ENCODE measurements around the gene FAHD1.

The FAHD1 gene
- 12.9 to 23.2 (median 13.5) reads per million in 4 experiments for total RNA-seq

DNA sequence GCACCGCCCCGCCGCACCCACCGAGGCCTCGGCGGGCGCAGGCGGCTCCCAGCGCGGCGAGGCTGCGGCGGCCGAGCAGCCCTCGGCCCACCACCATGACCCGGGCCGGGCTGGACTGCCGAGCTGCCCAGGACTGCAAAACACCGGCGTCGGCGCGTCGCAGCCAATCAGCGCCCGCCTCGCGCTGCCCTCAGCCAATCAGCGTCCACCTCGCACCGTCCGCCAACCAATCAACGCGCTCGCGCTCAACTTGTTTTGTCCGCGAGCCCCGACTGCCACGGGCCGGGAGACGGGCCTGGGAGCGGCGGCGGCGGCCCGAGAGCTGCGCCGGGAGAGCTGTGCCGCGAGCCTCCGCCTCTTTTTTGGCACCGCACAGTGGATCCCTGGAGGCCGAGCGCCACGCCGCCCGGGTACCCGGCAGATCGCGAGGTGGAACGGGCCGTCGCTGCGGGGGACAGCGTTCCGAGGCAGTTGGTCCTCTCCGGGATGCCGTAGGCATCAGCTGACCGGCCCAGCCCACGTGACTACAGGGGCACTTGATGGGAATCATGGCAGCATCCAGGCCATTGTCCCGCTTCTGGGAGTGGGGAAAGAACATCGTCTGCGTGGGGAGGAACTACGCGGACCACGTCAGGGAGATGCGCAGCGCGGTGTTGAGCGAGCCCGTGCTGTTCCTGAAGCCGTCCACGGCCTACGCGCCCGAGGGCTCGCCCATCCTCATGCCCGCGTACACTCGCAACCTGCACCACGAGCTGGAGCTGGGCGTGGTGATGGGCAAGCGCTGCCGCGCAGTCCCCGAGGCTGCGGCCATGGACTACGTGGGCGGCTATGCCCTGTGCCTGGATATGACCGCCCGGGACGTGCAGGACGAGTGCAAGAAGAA, at the start of gene FAHD1, which contains the start of gene HAGH:
FAHD1 (plus strand) TSS at position 516 of the 883 bp plus-strand sequence; CDS start at position 549, 33 bp downstream.
HAGH (minus strand) TSS at position 135 of the 883 bp plus-strand sequence; CDS start at position 97, 38 bp downstream.
- DNase-seq: peak; percentile 80

DNA sequence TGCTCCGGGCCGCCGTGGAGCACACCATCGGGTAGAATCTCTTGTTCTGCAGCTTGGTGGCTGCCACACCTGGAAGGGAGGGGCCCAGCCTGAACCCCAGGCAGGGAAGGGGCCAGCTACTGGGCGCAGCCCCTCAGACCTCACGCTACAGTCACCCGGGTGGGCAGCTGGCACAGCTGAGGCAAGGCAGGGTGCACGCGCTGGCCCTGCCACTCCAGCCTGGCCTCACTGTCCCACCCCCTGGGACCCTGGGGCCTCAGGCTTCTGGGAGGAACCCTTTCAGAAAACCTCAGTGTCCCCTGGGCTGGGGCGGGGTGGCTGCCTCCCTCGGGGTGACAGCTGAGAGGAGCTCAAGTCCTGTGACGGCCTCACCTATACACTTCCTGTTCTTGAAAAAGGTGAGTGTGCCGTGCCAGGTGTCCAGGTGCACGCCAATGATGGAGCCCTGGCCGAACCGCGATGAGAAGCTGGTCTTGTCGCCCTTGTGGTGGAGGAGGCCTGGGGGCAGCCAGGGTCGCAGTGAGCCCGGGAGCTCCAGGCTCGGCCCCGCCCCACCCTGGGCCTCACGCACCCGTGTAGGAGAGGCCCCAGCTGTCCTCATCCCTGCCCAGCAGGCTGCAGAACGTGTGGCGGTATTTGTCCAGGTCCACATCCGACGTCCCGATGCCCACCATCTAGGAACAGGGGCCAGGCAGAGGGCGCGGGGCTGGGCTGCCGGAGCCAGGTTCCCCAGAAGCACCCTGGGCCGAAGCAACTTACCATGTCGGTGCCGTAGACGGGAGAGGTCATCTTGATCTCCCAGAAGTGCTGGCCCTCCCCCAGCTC, 49.4 kb upstream of the FAHD1 start:
- DNase-seq: no peak

DNA sequence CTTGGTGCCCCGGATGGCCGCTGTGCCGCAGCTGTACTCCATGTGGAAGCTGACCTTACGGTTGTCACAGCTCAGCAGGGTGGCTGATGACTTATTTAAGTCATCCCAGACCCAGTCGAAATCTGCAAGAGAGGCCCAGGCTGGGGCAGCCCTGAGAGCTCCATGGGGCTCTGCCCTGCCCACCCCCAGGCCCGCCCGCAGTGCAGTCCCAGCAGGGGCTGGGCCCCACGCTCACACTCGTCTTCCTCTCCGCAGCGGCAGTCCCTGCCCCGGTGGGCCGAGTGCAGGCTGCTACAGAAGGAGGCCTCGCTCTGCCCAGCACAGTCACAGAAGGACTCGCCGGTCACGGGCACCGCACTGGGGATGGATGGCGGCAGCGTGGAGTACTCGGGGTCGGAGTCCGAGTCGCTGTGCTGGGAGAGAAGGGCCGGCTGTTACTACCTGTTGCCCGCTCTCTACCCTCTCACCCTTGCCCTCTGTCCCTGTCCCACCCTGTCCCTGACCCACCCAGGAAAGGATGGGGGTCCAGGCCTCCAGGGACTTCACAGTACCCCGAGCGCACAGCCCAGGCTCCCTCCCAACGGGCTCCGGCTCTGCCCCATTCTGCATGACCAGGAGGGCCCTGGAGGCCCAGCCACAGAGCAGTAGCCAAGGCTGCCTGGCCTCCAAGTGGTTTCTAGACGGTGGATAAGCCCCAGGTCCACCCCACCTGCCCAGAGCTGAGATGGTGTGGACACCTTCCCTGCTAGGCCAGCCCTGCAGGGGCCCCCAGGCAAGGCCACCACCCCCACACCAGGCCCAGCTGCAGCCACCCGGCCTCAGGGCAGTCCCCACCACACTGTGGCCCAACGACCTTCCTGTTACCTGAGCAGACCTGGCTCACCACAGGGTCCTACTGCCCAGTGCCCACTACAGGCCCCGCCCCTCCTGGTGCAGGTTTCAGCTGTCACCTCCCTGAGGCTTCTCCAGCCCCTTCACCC, 48.5 kb upstream of the FAHD1 start:
- no peak for DNase-seq

DNA sequence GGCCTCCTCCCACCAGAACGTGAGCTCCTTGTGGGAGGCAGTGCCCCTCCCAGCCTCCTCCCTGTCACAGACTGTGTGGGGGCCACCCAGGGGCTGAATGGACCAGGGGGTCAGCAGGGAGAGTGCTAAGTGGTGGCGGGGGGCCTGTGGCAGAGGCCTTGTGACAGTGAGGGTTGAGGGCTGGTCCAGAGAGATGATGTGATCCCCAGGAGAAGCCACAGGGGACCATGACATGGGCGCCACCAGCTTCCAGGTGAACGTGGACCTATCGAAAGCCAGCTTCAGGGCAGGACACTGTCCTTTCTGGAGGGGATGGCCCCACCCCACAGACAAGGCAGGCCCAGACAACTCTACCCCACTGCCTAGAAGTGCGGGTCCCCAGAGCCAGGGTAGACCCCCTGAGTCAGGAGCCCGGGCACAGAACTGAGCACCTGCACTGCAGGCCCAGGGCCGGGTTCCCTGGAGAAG, 47.7 kb upstream of the FAHD1 start:
- DNase-seq: no peak

DNA sequence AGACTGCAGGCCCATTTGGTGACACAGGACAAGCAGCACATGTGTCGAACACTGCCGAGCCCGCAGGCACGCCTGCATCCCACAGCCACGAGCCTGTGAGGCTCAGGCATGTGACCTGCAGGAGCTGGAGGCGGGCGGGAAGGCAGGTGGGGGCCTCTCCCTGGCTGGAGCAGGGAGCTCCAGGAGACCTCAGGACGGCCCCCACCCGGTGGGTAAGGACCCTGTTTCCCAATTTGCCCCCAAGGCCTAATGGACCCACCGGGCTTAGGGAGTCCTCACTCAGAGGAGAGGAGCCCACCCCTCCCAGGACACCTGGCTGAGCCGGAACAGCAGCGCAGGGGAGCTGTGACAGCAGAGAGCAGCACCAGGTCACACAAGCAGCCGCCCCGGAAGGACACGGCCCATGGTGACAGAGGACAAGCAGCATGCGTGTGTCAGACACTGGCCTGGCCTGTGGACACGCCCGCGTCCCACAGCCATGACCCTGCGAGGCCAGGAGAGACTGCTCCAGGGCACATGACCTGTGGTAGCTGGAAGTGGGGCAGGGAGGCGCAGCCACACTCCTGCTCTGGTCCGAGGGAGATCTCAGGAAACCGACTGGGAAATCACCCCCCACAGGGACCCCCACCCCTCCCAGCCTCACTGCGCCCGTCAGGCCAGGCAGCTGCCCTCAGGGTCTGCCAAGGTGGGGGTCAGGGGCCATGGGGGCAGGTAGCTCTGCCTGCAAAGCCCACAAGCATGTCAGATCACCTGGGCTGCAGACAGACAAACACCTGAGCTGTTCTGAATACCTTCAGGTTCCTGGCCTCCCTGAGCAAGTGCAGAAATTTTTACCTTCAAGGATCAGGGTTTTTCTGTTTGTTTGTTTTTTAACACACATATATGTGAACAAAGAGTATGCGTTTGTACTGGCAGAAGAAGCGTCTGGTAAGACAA, 47.0 kb upstream of the FAHD1 start:
- no peak for DNase-seq

DNA sequence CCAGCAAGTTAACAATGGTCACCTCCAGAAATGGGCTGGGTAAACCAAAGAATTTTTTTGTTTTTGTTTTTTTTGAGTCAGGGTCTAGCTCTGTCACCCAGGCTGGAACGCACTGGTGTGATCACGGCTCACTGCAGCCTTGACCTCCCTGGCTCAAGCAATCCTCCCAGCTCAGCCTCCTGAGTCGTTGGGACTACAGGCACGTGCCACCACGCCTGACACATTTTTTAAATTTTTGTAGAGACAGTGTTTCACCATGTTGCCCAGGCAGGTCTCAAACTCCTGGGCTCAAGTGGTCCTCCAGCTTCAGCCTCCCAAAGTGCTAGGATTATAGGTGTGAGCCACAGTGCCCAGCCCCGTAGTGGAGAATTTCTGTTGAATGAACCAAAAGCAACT, 46.3 kb upstream of the FAHD1 start:
- no peak for DNase-seq

DNA sequence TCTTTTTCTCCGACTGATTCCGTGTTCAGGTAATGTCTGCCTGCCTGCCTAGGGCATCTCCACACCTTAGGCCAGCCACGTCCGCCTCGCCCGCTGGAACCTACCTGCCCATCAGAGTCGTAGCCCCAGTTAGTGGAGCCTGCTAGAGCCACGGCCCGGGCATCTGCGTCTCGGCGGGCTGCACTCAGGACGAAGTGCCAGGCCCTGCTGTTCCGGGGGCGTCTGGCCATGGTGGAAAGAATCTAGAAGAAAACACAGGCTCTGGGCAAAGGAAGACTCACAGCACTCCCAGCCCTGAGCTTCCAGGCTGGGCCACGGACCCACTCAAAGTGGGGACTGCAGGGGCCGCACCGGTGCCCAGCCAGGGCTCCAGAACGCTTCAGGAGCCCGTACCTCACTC, 45.8 kb upstream of the FAHD1 start:
- no peak for DNase-seq

DNA sequence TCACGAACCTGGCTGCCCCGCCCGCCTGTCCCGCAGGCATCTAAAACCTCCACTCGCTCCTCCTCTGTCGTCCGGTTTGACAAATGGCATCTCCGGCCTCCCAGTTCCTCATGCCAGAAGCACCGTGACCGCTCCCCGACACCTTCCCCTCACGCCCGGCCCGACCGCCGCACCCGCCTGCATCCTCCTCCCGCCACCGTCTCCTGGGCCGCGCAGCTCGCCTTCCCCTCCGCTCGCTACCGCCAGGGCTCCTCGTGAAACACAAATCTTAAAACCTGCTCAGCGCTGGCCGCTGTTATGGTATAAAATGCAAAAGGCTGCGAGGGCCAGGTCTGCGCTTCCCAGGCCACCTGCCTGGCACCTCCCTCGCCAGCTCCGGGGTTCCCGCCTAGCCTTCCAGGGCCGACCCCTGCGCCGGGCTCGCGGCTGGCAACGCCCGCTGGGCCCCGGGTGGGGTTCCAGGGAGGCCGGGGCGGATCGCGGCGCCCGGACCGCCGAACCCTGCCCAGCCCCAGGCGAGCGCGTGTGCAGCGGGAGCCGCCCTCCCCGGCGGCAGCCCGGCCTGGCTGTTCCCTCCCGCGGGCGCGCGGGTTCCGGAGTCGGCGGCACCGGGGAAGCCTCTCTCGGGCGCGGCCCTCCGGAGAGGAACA, 45.1 kb upstream of the FAHD1 start:
- peak; percentile 25 for DNase-seq

DNA sequence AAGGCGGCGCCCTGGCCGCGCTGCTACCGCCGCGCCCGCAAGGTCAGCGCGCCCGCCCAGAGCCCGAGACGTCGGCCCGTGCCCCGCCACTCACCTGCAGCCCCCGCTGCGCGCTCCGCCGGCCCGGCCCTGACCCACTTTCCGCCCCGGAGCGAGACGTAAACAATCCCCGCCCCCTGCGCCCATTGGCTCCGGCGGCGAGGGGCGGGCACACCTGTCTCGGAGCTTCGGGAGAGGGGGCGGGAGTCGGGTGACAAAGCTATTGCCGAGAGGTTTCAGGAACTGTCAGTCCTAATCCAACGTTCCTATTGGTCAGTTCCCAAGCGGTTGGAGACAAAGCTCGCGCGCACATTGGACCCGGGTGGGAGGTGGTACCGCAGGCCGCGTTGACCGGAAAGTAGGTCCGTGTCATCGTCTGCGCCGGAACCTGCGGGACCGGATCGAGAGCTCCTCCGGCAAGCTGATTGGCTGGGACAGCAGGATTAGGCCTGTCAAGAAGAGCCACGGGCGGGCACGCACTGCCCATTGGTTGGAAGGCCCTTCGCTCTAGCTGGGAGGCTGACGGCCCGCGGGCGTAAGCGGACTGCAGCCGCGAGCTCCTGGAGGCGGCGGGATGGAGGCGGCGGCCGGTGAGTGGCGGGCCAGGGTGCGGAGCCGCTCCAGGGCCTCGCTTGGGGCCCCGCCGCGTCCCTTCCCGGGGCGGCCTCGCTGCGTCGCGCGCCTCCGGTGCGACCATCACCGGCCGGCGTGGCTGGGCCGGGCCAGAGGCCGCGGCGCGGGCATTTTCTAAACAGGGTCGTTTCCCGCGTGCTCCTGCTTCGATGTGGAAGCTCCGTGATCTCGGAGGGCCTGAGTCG, 44.4 kb upstream of the FAHD1 start, which contains the start of the genes NUBP2 and SPSB3:
NUBP2 (plus strand) TSS at position 553 of the 857 bp plus-strand sequence; CDS start at position 614, 61 bp downstream.
SPSB3 (minus strand) TSS at position 164 of the 857 bp plus-strand sequence. CDS start 1,088 bp downstream, outside the sequence.
- peak; percentile 95 for DNase-seq

DNA sequence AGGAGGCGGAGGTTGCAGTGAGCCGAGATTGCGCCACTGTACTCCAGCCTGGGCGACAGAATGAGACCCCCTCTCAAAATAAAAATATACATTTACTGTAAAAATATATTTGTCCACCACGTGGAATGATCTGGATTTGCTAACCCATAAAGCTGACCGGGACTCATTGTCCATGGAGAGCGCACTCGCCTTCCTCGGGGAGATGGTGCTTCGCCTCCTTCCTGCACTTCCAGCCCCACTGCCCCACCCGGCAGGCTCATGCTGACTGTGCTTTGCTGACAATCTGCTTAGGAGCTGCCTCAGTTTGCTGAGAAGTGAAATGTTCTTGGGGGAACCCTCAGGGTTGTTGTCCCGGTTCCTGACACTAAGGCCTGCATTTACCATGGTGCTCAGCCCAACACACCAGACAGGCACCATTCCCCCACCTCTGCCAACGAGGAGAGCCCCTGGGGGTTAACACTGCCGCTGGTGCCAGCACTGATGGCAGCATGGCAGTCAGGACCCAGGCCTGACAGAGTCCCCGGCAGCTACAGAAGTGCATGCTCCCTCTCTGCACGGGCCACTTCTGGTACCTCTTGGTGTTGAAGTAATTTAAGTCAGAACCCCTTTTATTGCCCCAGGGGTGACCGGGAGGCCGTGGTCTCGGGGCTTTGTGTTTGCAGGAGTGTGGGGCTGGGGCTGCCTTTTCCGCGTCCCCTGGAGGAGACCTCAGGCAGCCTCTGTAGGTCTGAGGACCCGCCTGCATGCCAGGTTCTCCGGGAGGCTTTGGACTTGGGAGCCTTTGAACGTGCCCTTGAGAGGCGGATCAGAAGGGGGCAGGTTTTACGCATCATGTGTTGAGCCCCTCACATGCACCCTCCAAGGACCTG, 41.8 kb upstream of the FAHD1 start:
- no peak for DNase-seq

DNA sequence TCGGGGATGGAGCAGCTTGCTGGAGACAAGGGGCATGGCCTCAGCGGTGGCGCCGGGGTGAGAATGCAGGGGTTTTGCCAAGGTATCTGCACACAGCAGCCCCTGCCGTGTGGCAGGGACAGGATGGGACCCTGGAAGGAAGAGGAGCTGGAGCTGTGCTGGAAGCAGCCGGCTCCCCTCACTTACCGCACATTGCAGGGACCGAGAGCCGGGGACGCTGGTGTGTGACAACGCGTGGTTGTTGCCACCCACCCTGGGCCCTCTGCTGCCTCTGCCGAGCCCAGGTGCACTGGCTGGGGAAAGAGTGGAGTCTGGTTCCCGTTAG, 41.2 kb upstream of the FAHD1 start:
- no peak for DNase-seq

DNA sequence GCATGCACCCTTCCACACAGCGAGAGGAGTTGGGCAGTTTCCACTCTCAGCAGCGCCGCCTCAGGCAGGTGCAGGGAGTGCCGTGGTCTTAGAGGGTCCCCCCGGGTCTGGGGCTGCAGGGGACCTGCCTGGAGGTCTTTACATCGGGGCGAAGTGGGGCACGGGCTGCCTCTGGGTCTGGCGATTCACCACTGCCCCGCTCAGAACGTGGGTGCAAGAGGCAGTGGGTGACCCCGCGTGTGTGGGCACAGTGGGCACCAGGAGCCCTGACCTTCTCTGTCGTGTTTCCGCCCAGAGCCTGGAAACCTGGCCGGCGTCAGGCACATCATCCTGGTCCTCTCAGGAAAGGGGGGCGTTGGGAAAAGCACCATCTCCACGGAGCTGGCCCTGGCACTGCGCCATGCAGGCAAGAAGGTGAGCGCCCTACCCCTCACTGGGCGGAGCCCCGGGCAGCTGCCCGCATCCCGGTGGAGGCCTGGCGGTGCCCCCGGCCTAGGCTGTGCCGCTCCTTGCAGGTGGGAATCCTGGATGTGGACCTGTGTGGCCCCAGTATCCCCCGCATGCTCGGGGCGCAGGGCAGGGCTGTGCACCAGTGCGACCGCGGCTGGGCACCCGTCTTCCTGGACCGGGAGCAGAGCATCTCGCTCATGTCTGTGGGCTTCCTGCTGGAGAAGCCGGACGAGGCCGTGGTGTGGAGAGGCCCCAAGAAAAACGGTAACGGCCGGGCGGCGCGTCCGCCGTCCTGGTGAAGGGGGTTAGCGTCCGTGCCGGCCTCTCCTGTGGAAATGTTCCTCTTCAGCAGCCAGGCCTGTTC, 40.6 kb upstream of the FAHD1 start:
- no peak for DNase-seq

DNA sequence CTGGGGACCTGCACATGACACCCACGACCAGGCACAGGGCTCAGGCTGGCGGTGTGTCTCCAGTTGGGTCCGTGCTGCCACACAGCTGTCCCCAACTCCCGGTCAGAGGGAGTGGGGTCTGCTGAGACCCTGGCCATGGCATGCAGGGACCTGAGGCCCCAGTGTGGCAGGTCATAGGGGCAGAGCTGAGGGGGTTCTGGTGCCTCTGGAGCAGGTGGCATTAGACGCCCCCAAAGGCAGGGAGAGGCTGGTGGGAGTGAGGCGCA, 40.0 kb upstream of the FAHD1 start:
- no peak for DNase-seq

DNA sequence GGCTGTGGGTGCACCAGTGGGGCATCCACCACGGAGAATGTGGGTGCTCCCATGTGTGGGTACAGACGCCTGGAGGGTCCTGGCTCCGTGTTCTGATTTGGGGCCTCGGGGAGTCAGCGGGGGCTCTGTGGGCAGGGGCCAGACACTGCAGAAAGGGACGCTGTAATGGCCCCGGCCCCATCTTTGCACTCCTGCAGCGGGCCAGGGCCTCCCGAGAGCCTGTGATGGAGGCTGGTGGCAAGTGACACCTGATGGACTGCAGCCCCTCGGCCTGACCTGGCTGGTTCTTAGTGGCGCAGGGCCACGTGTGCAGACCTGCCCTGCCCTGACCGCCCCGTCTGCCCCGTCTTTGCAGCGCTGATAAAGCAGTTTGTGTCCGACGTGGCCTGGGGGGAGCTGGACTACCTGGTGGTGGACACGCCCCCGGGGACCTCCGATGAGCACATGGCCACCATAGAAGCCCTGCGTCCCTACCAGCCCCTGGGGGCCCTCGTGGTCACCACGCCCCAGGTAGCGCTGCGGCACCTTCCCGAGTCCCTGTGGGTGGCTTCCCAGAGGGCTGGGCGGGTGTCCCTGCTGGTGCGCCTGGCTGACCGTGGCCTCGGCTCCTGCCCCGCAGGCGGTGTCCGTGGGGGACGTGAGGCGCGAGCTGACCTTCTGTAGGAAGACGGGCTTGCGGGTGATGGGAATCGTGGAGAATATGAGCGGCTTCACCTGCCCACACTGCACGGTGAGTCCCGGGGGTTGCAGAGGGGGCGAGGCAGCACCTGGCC, 39.5 kb upstream of the FAHD1 start:
- no peak for DNase-seq

DNA sequence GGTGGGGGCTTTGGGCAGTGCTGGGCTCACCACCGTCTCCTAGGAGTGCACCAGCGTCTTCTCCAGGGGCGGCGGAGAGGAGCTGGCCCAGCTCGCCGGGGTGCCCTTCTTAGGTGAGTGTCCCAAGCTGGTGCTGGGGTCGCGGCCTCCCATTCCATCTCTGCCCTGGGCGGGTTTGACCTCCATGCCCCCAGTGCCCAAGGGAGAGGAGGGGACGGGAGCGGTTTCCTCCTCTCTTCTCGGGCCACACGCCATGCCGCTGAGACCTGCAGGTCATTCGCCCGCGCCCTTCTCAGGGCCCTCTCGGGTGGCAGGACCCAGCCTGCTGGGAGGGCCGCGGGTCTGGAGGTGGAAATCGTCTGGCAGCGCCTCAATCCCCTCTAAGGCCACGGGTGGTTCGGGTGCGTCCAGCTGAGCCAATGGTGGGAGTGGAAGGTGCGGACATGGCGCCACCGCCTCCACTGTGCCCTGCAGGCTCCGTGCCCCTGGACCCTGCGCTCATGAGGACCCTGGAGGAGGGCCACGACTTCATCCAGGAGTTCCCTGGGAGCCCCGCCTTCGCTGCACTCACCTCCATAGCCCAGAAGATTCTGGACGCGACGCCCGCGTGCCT, 38.8 kb upstream of the FAHD1 start:
- DNase-seq: no peak

DNA sequence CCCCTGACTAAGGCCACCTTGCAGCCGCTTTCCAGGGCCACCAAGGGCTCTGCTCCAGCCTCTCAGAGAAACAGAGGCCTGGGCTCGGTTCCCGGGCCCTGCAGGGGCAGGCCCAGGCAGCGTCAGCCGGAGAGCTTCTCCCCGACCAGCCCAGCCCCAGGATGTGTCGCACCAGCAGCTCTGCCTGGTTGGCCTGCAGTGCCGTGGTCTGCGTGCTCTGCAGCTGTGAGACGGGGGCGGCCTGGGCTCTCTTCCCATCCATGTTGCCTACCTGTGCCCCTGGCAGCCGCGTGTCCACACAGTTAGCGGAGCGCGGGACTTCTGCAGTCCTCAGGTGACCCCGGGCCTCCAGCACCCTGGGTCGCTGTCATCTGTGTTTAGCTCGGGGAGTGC, 38.3 kb upstream of the FAHD1 start:
- no peak for DNase-seq

DNA sequence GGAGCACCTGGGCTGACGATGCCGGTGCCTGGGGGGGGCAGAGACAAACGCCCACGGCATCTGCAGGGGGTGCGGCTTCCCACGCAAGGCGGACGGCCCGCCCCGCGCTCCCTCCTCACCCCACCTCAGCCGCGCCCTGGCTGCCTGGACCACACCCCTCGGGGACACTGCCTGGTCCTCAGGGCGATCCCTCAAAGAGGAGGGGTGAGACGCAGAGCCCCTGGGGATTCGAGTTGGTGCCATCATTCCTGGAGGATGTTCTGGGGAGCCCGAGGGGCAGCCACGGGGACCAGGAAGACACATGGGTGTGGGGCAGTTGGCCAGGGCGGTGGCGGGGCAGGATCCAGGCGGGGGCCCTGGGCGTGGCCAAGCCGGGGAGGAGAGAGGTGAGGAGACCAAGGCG, 37.4 kb upstream of the FAHD1 start:
- no peak for DNase-seq
